Cardiac atrium fibroblast (primary cell): ENCODE data around the gene IKZF4. TPM values are rescaled to one million over a fixed set of nuclear protein-coding genes. Genes with fewer than 3 reads are reported as not detected.

Experiments
- total RNA-seq: library from RNA; depleted of rRNA; stranded (reverse); fragments of >200 nt; gene quantifications from 2 replicates; pipeline ENCODE4 v1.2.3, GENCODE V29; 2015

The IKZF4 gene
- 0.90 and 1.1 TPM in 2 replicates for total RNA-seq

GRCh38 chr12:56020423-56021184, at the start of gene IKZF4:
Gene IKZF4 (plus strand): TSS chr12:56021043. CDS start chr12:56021494, 451 bp downstream.

GRCh38 chr12:55973599-55974307, 47.1 kb upstream of the IKZF4 start, which contains the start of gene RAB5B:
Gene RAB5B (plus strand): TSS chr12:55974078. CDS start chr12:55986961, 12,883 bp downstream.

GRCh38 chr12:55996715-55997534, 23.9 kb upstream of the IKZF4 start, which contains the start of gene SUOX:
Gene SUOX (plus strand): TSS chr12:55997276. CDS start chr12:56002222, 4,946 bp downstream.

GRCh38 chr12:56041552-56042429, 20.9 kb downstream of the IKZF4 start, which contains the start of gene RPS26:
Gene RPS26 (plus strand): TSS chr12:56041918. CDS start chr12:56042167, 249 bp downstream.

GRCh38 chr12:56079723-56080555, 59.1 kb downstream of the IKZF4 start, which contains the start of gene ERBB3:
Gene ERBB3 (plus strand): TSS chr12:56080165. CDS start chr12:56080301, 136 bp downstream.

Other genes with a start within 250 kb of the IKZF4 start
- 73.1 and 79.1 TPM in 2 replicates for gene SARNP, start 203.3 kb upstream of the IKZF4 start, total RNA-seq
- 20.4 and 24.9 TPM in 2 replicates for gene ORMDL2, start 203.0 kb upstream of the IKZF4 start, total RNA-seq
- gene DNAJC14, start 191.5 kb upstream of the IKZF4 start, total RNA-seq: 37.4 and 40.2 TPM in 2 replicates
- 34.8 and 40.3 TPM in 2 replicates for gene MMP19, start 178.1 kb upstream of the IKZF4 start, total RNA-seq
- gene PYM1, start 93.1 kb upstream of the IKZF4 start, total RNA-seq: 36.5 and 36.8 TPM in 2 replicates
- gene DGKA, start 89.9 kb upstream of the IKZF4 start, total RNA-seq: 22.4 and 34.2 TPM in 2 replicates
- gene PMEL, start 55.0 kb upstream of the IKZF4 start, total RNA-seq: 3.1 and 9.9 TPM in 2 replicates
- gene CDK2, start 54.2 kb upstream of the IKZF4 start, total RNA-seq: 16.8 and 26.2 TPM in 2 replicates
- 54.9 and 61.6 TPM in 2 replicates for gene RAB5B, start 47.0 kb upstream of the IKZF4 start, total RNA-seq
- gene SUOX, start 23.8 kb upstream of the IKZF4 start, total RNA-seq: 8.3 and 12.3 TPM in 2 replicates
- gene RPS26, start 20.9 kb downstream of the IKZF4 start, total RNA-seq: 2,251 and 2,313 TPM in 2 replicates
- not detected in 2 replicates for gene ERBB3, start 59.1 kb downstream of the IKZF4 start, total RNA-seq
- gene PA2G4, start 83.5 kb downstream of the IKZF4 start, total RNA-seq: 72.4 and 89.7 TPM in 2 replicates
- 2,694 and 2,773 TPM in 2 replicates for gene RPL41, start 95.6 kb downstream of the IKZF4 start, total RNA-seq
- 1.1 and 1.8 TPM in 2 replicates for gene ZC3H10, start 97.2 kb downstream of the IKZF4 start, total RNA-seq
- gene ESYT1, start 107.2 kb downstream of the IKZF4 start, total RNA-seq: 185 and 212 TPM in 2 replicates
- 66.6 and 114 TPM in 2 replicates for gene MYL6B, start 131.5 kb downstream of the IKZF4 start, total RNA-seq
- gene MYL6, start 137.3 kb downstream of the IKZF4 start, total RNA-seq: 2,267 and 2,694 TPM in 2 replicates
- gene SMARCC2, start 168.4 kb downstream of the IKZF4 start, total RNA-seq: 28.7 and 50.7 TPM in 2 replicates
- 165 and 167 TPM in 2 replicates for gene RNF41, start 200.9 kb downstream of the IKZF4 start, total RNA-seq
- gene NABP2, start 203.3 kb downstream of the IKZF4 start, total RNA-seq: 20.9 and 37.1 TPM in 2 replicates
- gene SLC39A5, start 209.0 kb downstream of the IKZF4 start, total RNA-seq: not detected in 2 replicates
- gene ANKRD52, start 237.3 kb downstream of the IKZF4 start, total RNA-seq: 28.3 and 41.0 TPM in 2 replicates
- 5.6 and 7.3 TPM in 2 replicates for gene COQ10A, start 245.9 kb downstream of the IKZF4 start, total RNA-seq